ENCODE data around the gene IL22RA2.

The IL22RA2 gene

DNA sequence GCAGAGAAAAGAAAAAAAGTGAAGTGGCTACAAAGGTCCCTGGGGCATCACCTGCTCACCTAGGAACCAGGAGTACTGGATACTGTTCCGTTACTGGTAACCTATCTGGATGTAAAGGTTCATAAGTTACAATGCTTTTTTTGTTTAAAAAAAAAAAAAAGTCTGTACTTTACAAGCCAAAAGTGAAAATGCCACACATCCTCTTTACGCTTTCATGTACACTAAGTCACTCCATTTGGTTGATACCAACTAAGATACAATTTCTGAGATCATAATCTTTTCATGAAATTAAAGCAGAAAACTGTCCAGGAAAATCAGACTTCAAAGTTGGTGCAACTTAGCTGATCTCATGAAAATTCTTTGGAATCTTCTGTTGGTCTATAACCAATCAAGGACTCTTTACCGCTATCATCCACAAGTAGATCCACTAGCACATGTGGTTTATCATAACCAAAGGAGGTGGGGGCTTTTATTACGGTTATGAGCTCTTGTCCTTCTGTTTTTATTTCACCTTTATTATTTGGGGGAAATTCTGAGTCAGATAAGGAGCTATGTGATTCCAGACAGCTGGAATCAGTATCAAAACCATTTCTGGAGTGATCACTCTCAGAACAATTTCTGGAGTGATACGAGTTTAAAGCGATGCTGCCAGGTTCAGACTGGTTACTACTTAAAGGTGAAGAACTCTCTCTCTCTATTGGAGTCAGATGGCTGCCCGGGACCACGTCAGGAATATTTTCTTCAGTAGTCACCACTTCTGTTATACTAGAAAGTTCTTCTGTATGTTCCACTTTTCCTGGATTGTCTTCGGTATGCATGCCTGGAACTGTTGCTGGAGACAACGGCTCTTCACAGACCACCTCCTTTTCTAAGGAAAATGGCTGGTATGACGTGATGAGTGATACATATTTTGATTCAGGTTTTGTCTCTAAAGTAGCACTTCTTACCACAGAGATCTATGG lies 24.5 kb upstream of the IL22RA2 start:
- no peak for DNase-seq (ENCODE audit: low read depth in 2 of 2)

- no peak for DNase-seq (ENCODE audit: low read depth in 2 of 2)
Observed at GRCh38 chr6:137193256-137194070, 20.0 kb upstream of the IL22RA2 start.

DNA sequence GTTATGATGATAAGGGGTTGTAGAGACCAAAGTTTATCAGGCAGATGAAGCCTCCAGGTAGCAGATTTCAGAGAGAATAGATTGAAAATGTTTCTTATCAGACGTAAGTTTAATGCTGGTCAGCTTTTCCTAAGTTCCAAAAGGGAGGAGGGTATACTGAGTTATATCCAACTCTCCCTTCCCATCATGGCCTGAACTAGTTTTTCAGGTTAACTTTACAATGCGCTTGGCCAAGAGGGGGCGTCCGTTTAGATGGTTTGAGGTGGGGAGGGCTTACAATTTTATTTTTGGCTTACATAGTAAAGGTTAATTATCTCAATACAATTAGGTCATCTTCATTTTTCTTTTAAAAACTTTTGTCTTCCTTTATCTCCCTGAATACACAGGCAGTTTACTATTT lies 19.4 kb upstream of the IL22RA2 start:
- no peak for DNase-seq (ENCODE audit: low read depth in 2 of 2)

DNA sequence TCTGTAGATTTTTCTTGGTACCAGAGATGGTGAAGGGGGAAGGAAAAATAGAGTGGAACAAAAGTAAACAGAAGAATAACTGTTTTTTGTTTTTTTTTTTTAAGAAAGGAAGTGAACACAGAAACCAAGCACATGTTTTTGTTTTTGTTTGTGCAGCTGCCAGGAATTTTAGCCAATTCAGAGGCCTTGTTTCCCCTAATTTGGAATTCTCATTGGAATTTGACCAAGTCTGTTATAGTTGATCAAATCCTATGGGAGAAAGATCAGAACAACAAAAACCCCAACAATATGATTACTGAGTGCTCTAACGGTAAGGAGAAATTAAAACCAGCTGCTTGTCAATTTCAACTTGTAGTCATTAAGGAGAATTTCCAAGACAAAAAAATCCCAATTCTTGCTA lies 18.2 kb upstream of the IL22RA2 start:
- no peak for DNase-seq (ENCODE audit: low read depth in 2 of 2)

DNA sequence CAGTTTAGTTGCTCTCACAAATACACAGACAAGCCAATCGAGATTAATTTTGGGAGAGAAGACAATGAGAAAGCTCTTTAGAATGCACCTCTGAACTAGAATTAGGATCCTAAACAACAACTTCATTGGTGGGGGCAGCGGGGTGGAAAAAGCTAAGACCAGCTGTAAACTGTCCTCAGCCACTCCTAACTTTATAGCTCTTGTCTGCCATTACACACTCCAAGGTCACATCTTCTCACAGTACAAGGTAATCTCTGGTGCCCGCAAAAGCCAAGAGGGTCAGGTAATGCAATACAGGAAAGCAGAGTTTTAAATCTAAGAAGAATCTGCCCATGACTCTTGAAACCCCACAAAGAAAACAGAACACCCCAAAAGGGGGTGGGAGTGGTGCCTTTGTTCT lies 17.8 kb upstream of the IL22RA2 start:
- DNase-seq (ENCODE audit: low read depth in 2 of 2) = no peak

GRCh38 chr6:137190583-137191094 lies 17.2 kb upstream of the IL22RA2 start:
- DNase-seq (ENCODE audit: low read depth in 2 of 2) = no peak

GRCh38 chr6:137188855-137189254 lies 15.4 kb upstream of the IL22RA2 start:
- DNase-seq (ENCODE audit: low read depth in 2 of 2) = no peak

DNA sequence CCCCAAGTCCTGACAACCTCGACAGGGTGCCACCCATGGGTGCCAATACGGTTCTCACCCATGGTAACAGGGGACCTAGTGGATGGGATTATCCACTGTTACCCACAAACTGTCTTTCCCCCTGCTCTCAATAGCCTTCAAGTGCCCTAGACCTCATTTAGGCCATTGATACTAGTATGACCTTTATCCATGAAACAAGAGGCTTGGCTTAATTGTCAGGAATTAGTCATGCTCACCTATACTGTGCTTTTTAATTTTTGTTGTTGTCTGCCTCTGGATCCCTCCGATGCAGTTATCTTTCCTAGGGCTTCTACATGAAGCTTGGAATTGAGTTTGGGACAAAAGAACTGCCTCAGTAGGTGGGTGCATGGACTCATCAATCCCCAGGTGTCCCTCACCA lies 11.8 kb upstream of the IL22RA2 start:
- DNase-seq (ENCODE audit: low read depth in 2 of 2) = no peak

DNA sequence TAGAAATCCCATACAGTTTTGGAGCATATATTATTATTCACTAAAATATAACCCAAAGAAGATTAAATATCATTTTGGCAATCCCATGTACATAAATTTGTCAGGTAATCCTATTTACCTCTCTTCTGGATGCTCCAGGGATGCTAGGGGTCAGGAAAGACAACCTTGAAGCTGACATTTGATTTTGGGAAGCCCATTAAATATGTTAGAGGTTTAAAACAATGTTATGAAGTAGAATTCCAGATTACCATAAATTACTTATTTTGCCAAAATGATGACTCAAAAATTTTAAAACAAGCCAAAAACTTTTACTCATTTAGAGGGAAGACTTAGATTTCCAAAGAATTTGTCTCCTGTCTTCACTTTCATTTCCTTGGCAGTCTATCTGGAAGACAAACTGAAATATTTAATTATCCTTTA lies 9.2 kb upstream of the IL22RA2 start:
- DNase-seq (ENCODE audit: low read depth in 2 of 2) = no peak

GRCh38 chr6:137181891-137182653 lies 8.6 kb upstream of the IL22RA2 start:
- DNase-seq (ENCODE audit: low read depth in 2 of 2) = no peak

DNA sequence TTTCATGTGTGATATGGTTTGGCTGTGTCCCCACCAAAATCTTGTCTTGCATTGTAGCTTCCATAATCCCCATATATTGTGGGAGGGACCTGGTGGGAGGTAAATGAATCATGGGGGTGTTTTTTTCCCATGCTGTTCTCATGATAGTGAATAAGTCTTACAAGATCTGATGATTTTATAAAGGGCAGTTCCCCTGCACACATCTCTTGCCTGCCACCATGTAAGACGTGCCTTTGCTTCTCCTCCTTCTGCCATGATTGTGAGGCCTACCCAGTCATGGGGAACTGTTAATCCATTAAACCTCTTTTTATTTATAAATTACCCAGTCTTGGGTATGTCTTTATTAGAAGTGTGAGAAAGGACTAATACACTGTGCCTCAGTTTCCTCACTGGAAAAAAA lies 4.2 kb upstream of the IL22RA2 start:
- no peak for DNase-seq (ENCODE audit: low read depth in 2 of 2)

GRCh38 chr6:137176729-137177128 lies 3.3 kb upstream of the IL22RA2 start:
- no peak for DNase-seq (ENCODE audit: low read depth in 2 of 2)

- no peak for DNase-seq (ENCODE audit: low read depth in 2 of 2)
Observed at GRCh38 chr6:137175868-137176245, 2.4 kb upstream of the IL22RA2 start.

DNA sequence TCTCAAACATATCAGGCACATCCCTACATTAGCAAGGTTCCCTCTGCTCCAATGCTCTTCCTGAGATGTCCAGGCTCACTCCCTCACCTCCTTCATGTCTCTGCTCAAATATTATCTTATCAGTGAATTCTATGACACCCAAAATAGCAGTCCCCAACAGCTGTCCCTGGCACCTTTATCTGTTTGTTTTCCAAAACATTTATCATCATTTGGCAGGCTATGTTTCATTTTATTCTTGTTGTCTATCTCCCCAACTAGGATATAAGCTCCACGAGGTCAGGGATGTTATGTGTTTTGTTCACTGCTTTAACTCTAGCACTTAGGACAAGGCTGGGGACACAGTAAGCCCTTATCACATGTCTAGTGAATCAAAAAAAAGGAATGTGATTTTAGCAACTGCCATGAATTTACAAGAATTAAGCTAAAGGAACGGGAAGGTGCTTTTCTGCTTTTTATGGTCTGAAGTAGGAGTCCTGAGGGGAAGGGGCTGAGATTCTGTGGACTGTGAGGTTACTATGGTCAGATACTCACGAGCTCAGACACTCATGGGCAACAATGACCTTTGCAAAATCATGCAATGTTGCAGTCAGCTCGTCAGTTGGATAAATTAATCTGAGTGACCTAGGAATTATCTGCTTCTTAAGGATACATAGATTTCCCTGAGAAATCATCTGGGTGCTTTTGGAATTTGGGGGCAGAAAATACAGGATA lies 1.9 kb upstream of the IL22RA2 start:
- DNase-seq (ENCODE audit: low read depth in 2 of 2) = no peak

GRCh38 chr6:137172734-137173431 lies 561 bp downstream of the IL22RA2 start:
- no peak for DNase-seq (ENCODE audit: low read depth in 2 of 2)

- DNase-seq (ENCODE audit: low read depth in 2 of 2) = no peak
Observed at GRCh38 chr6:137171824-137172733, 1.4 kb downstream of the IL22RA2 start.

GRCh38 chr6:137171053-137171374 lies 2.4 kb downstream of the IL22RA2 start:
- no peak for DNase-seq (ENCODE audit: low read depth in 2 of 2)

- no peak for DNase-seq (ENCODE audit: low read depth in 2 of 2)
Observed at GRCh38 chr6:137170266-137171052, 3.0 kb downstream of the IL22RA2 start.
